H9 (cell line): ENCODE measurements around the gene SYNGAP1. TPM values are rescaled to one million over a fixed set of nuclear protein-coding genes. Genes with fewer than 3 reads are reported as not detected.

Experiments
- DNase-seq: peaks from one replicate; pipeline ENCODE4 v3.0.0-alpha.2; 2017
- H2AFZ ChIP-seq: one replicate; pipeline ENCODE4 v1.6.1; 2013; ENCODE audit warnings: mild to moderate bottlenecking, low read length, control low read depth, moderate library complexity
- H2AK5ac ChIP-seq: 2 replicates; pipeline ENCODE4 v1.6.1; 2013; ENCODE audit warnings: low read length, control low read depth, mixed read lengths; ENCODE audit not compliant: insufficient read length
- H2BK120ac ChIP-seq: one replicate; pipeline ENCODE4 v1.6.1; 2013; ENCODE audit warnings: low read depth, mild to moderate bottlenecking, low read length, control low read depth, inconsistent platforms; ENCODE audit not compliant: poor library complexity, severe bottlenecking
- H2BK12ac ChIP-seq: 2 replicates; pipeline ENCODE4 v1.6.1; 2013; ENCODE audit warnings: low read length, control low read depth, mixed read lengths, low read depth; ENCODE audit not compliant: insufficient read length
- H2BK15ac ChIP-seq: 2 replicates; pipeline ENCODE4 v1.6.1; 2013; ENCODE audit warnings: low read depth, low read length, control low read depth
- H2BK20ac ChIP-seq: one replicate; pipeline ENCODE4 v1.6.1; 2013; ENCODE audit warnings: low read depth, mild to moderate bottlenecking, low read length, control low read depth, inconsistent platforms; ENCODE audit not compliant: poor library complexity, severe bottlenecking
- H2BK5ac ChIP-seq: 2 replicates; pipeline ENCODE4 v1.6.1; 2013; ENCODE audit warnings: low read length, control low read depth, mixed read lengths; ENCODE audit not compliant: insufficient read length
- H3K14ac ChIP-seq: 2 replicates; pipeline ENCODE4 v1.6.1; 2013; ENCODE audit warnings: low read length, control low read depth; ENCODE audit not compliant: insufficient read depth
- H3K18ac ChIP-seq: 2 replicates; pipeline ENCODE4 v1.6.1; 2013; ENCODE audit warnings: low read depth, mild to moderate bottlenecking, mixed read lengths, low read length, control low read depth; ENCODE audit not compliant: insufficient read length
- H3K23ac ChIP-seq: 2 replicates; pipeline ENCODE4 v1.6.1; 2013; ENCODE audit warnings: low read length, control low read depth, mixed read lengths, low read depth; ENCODE audit not compliant: insufficient read length
- H3K23me2 ChIP-seq: 2 replicates; pipeline ENCODE4 v1.6.1; 2013; ENCODE audit warnings: low read depth, mild to moderate bottlenecking, mixed read lengths, low read length, control low read depth; ENCODE audit not compliant: insufficient read length, poor library complexity, severe bottlenecking
- H3K27ac ChIP-seq: 2 replicates; pipeline ENCODE4 v1.5.1; 2013; ENCODE audit warnings: low read length, control low read depth, mixed read lengths, low read depth; ENCODE audit not compliant: insufficient read length
- H3K27me3 ChIP-seq: 2 replicates; pipeline ENCODE4 v1.6.1; 2013; ENCODE audit warnings: low read length, control low read depth, inconsistent platforms; ENCODE audit not compliant: insufficient read depth
- H3K4ac ChIP-seq: 2 replicates; pipeline ENCODE4 v1.6.1; 2013; ENCODE audit warnings: low read depth, mild to moderate bottlenecking, control low read depth, inconsistent platforms, low read length, moderate library complexity
- H3K4me1 ChIP-seq: 2 replicates; pipeline ENCODE4 v1.6.1; 2013; ENCODE audit warnings: low read length, control low read depth, inconsistent platforms; ENCODE audit not compliant: insufficient read depth
- H3K4me2 ChIP-seq: 2 replicates; pipeline ENCODE4 v1.6.1; 2013; ENCODE audit warnings: low read length, control low read depth, mixed read lengths; ENCODE audit not compliant: insufficient read length, insufficient read depth
- H3K56ac ChIP-seq: 2 replicates; pipeline ENCODE4 v1.6.1; 2013; ENCODE audit warnings: low read depth, mild to moderate bottlenecking, mixed read lengths, low read length, control low read depth; ENCODE audit not compliant: insufficient read length
- H3K79me1 ChIP-seq: 2 replicates; pipeline ENCODE4 v1.6.1; 2013; ENCODE audit warnings: low read depth, mild to moderate bottlenecking, moderate library complexity, low read length, control low read depth, inconsistent platforms; ENCODE audit not compliant: insufficient read depth, poor library complexity, severe bottlenecking
- H3K79me2 ChIP-seq: 2 replicates; pipeline ENCODE4 v1.6.1; 2013; ENCODE audit warnings: low read length, control low read depth, inconsistent platforms; ENCODE audit not compliant: insufficient read depth
- H3K9ac ChIP-seq: 2 replicates; pipeline ENCODE4 v1.6.1; 2013; ENCODE audit warnings: low read length, control low read depth, mixed read lengths; ENCODE audit not compliant: insufficient read length; ENCODE audit errors: extremely low read depth
- H3K9me3 ChIP-seq: one replicate; pipeline ENCODE4 v1.6.1; 2013; ENCODE audit warnings: low read depth, low read length, inconsistent platforms; ENCODE audit not compliant: control insufficient read depth
- H3T11ph ChIP-seq: one replicate; pipeline ENCODE4 v1.6.1; 2013; ENCODE audit warnings: mild to moderate bottlenecking, low read length, control low read depth, inconsistent platforms
- H4K20me1 ChIP-seq: one replicate; pipeline ENCODE4 v1.6.1; 2013; ENCODE audit not compliant: control insufficient read depth, insufficient read length, insufficient read depth
- H4K5ac ChIP-seq: 2 replicates; pipeline ENCODE4 v1.6.1; 2013; ENCODE audit warnings: low read depth, mild to moderate bottlenecking, mixed read lengths, low read length, control low read depth; ENCODE audit not compliant: insufficient read length
- H4K8ac ChIP-seq: replicated peaks from 2 replicates; pipeline ENCODE4 v1.6.1; 2013; ENCODE audit warnings: low read length, control low read depth, mixed read lengths, low read depth; ENCODE audit not compliant: insufficient read length
- H4K91ac ChIP-seq: 2 replicates; pipeline ENCODE4 v1.6.1; 2013; ENCODE audit warnings: low read depth, mild to moderate bottlenecking, moderate library complexity, mixed read lengths, low read length, control low read depth; ENCODE audit not compliant: insufficient read length
- H3K27ac Mint-ChIP-seq, 3 experiments: 2 replicates in 2 of 3; 3 replicates in 1 of 3; pipeline ENCODE4 v1.8.0; 2020 to 2021; ENCODE audit warnings: mixed read lengths in 3 of 3, mild to moderate bottlenecking in 1 of 3, moderate library complexity in 1 of 3
- H3K27me3 Mint-ChIP-seq: 2 replicates; pipeline ENCODE4 v1.8.0; 2021; ENCODE audit warnings: low read depth, mild to moderate bottlenecking, moderate library complexity, mixed read lengths
- H3K36me3 Mint-ChIP-seq, 3 experiments: 2 replicates in 2 of 3; 3 replicates in 1 of 3; pipeline ENCODE4 v1.8.0; 2020 to 2021; ENCODE audit warnings: low read depth in 3 of 3, mixed read lengths in 3 of 3; ENCODE audit not compliant: insufficient read depth in 1 of 3
- H3K4me1 Mint-ChIP-seq, 2 experiments: 2 replicates each; pipeline ENCODE4 v1.8.0; 2020; ENCODE audit warnings: mixed read lengths in 2 of 2
- H3K4me3 Mint-ChIP-seq, 2 experiments: 2 replicates in 1 of 2; 3 replicates in 1 of 2; pipeline ENCODE4 v1.8.0; 2020 to 2021; ENCODE audit warnings: mild to moderate bottlenecking in 2 of 2, mixed read lengths in 2 of 2, moderate library complexity in 1 of 2
- H3K9me3 Mint-ChIP-seq, 2 experiments: 2 replicates in 1 of 2; 3 replicates in 1 of 2; pipeline ENCODE4 v1.8.0; 2020; ENCODE audit warnings: mild to moderate bottlenecking in 2 of 2, mixed read lengths in 2 of 2, moderate library complexity in 1 of 2
- WGBS: extraction: QIAGEN DNeasy Blood & Tissue Kit; methylation state at CpG from one replicate; pipeline ENCODE4 v1.1.7; 2013; ENCODE audit warnings: missing lambda C conversion rate, low lambda C conversion rate, mixed read lengths; ENCODE audit not compliant: insufficient read length; ENCODE audit errors: extremely low coverage; 5-methylcytosine and 5-hydroxymethylcytosine counted together
- total RNA-seq: library from RNA; stranded (reverse); gene quantifications from 2 replicates; pipeline ENCODE4 v1.2.1, GENCODE V29; 2021
- TF ChIP-seq, protein P1 (sequence below): fragments of 200-600 bp; sonication (generic); conservative IDR thresholded peaks from 3 replicates; pipeline ENCODE4 v1.8.0; 2021; ENCODE audit warnings: antibody characterized with exemption, mild to moderate bottlenecking

The SYNGAP1 gene
- total RNA-seq, 1 experiment from 2014 or later = 121 TPM

DNA sequence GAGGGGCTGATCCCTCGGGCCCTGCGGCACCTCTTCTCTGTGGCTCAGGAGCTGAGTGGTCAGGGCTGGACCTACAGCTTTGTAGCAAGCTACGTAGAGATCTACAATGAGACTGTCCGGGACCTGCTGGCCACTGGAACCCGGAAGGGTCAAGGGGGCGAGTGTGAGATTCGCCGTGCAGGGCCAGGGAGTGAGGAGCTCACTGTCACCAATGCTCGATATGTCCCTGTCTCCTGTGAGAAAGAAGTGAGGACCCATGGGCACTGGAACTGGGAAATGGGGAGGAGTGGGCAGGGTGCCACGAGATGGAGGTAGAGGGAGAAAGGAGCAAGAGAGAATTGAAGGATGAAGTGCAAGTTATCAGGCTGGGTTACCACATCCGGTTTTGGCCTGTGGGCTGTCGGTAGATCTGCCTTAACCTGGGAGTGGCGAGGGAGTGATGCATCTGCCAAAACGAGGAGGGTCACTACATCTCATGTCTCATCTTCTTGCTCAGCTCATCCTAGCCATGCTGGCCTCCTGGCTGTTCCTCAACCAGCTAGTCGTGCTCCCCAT lies 14.4 kb upstream of the SYNGAP1 start:
- no peak overlapping the region for H3K56ac ChIP-seq
- TF ChIP-seq, protein P1, sequence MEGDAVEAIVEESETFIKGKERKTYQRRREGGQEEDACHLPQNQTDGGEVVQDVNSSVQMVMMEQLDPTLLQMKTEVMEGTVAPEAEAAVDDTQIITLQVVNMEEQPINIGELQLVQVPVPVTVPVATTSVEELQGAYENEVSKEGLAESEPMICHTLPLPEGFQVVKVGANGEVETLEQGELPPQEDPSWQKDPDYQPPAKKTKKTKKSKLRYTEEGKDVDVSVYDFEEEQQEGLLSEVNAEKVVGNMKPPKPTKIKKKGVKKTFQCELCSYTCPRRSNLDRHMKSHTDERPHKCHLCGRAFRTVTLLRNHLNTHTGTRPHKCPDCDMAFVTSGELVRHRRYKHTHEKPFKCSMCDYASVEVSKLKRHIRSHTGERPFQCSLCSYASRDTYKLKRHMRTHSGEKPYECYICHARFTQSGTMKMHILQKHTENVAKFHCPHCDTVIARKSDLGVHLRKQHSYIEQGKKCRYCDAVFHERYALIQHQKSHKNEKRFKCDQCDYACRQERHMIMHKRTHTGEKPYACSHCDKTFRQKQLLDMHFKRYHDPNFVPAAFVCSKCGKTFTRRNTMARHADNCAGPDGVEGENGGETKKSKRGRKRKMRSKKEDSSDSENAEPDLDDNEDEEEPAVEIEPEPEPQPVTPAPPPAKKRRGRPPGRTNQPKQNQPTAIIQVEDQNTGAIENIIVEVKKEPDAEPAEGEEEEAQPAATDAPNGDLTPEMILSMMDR = no peak
- Mint-ChIP-seq H3K4me3 (no peak overlapping the region), H3K27me3 (no peaks in the 10 kb centered on the region; the same call in 1 of the 2 replicates), H3K9me3 (no peaks in the 10 kb centered on the region; a peak in 1 of 5 replicates), H3K27ac (peak overlapping the region in 2 of 3 experiments; percentile 5 to 45; a peak in 1 of 7 replicates), H3K36me3 (peaks cover 36 to 77% (median 74%) of the 10 kb centered on the region in 3 experiments; a peak in 6 of 7 replicates), H3K4me1 (peaks cover 8 to 14% of the 10 kb centered on the region in 2 experiments)
- no peak overlapping the region for H4K91ac ChIP-seq
- H3K9me3 ChIP-seq = no peaks in the 10 kb centered on the region
- H3K14ac ChIP-seq = no peak overlapping the region
- no peak overlapping the region for H2BK12ac ChIP-seq
- no peak for DNase-seq
- no peak overlapping the region for H2AFZ ChIP-seq
- H3T11ph ChIP-seq = no peak overlapping the region
- H2BK120ac ChIP-seq = no peak overlapping the region
- H3K18ac ChIP-seq = no peak overlapping the region
- H3K79me1 ChIP-seq = no peaks in the 10 kb centered on the region
- no peak overlapping the region for H2BK5ac ChIP-seq
- no peak overlapping the region for H2BK20ac ChIP-seq
- no peaks in the 10 kb centered on the region for H3K27me3 ChIP-seq
- no peak overlapping the region for H2BK15ac ChIP-seq
- H3K4me1 ChIP-seq = no peaks in the 10 kb centered on the region
- no peak overlapping the region for H3K27ac ChIP-seq
- peaks cover 7% of the 10 kb centered on the region for H3K23me2 ChIP-seq
- no peak overlapping the region for H3K23ac ChIP-seq
- no peak overlapping the region for H3K4me2 ChIP-seq
- H2AK5ac ChIP-seq = no peak overlapping the region
- H3K79me2 ChIP-seq = no peaks in the 10 kb centered on the region
- no peaks in the 10 kb centered on the region for H4K20me1 ChIP-seq
- H4K8ac ChIP-seq = no peak overlapping the region
- H3K4ac ChIP-seq = no peak overlapping the region
- no CpG with 5 or more reads among the region's 15 CpGs for WGBS
- H4K5ac ChIP-seq = no peak overlapping the region
- H3K9ac ChIP-seq = no peak overlapping the region
